Stomach smooth muscle (tissue), 2 donors: ENCODE results near the gene NBPF11.
"Not testable (repeated sequence)": the region's sequence is repeated elsewhere in the genome, so short reads cannot be mapped to it uniquely, and the experiment has no call there.

ENCODE experiments used
- H3K27ac ChIP-seq: one replicate; pipeline ENCODE4 v1.7.0; 2013; ENCODE audit warnings: mild to moderate bottlenecking, low read length, inconsistent platforms
- H3K27me3 ChIP-seq, 2 donors: one replicate each; pipeline ENCODE4 v1.7.0; 2013; ENCODE audit warnings: low read length in 2 of 2; ENCODE audit not compliant: insufficient read depth in 2 of 2, control insufficient read depth in 1 of 2
- H3K36me3 ChIP-seq, 2 donors: one replicate each; pipeline ENCODE4 v1.7.0; 2013; ENCODE audit warnings: low read length in 2 of 2; ENCODE audit not compliant: control insufficient read depth in 2 of 2, insufficient read depth in 2 of 2
- H3K4me1 ChIP-seq: one replicate; pipeline ENCODE4 v1.7.0; 2013; ENCODE audit warnings: low read length; ENCODE audit not compliant: control insufficient read depth, insufficient read depth
- H3K4me3 ChIP-seq, 2 donors: one replicate each; pipeline ENCODE4 v1.7.0; 2013; ENCODE audit warnings: low read length in 2 of 2
- H3K9ac ChIP-seq, 2 donors: one replicate each; pipeline ENCODE4 v1.7.0; 2013; ENCODE audit warnings: low read length in 2 of 2, mild to moderate bottlenecking in 1 of 2
- H3K9me3 ChIP-seq, 2 donors: one replicate each; pipeline ENCODE4 v1.7.0; 2013; ENCODE audit warnings: low read length in 2 of 2; ENCODE audit not compliant: control insufficient read depth in 2 of 2
- donor health status: healthy.
- donor health status: Pancreatic carcinoma.

NBPF11 gene

GRCh38 chr1:148078632-148079519 lies 73.2 kb downstream of the NBPF11 start:
- H3K27me3 ChIP-seq, H3K4me3 ChIP-seq, H3K4me1 ChIP-seq, H3K9ac ChIP-seq, H3K9me3 ChIP-seq, H3K36me3 ChIP-seq, H3K27ac ChIP-seq: not testable (repeated sequence)

GRCh38 chr1:148078090-148078489 lies 74.0 kb downstream of the NBPF11 start:
- H3K27me3 ChIP-seq, H3K4me1 ChIP-seq, H3K9me3 ChIP-seq, H3K9ac ChIP-seq, H3K36me3 ChIP-seq, H3K4me3 ChIP-seq, H3K27ac ChIP-seq: not testable (repeated sequence)

GRCh38 chr1:148077458-148077857 lies 74.6 kb downstream of the NBPF11 start:
- not testable (repeated sequence) for H3K27ac ChIP-seq, H3K4me3 ChIP-seq, H3K27me3 ChIP-seq

GRCh38 chr1:148073392-148073791 lies 78.7 kb downstream of the NBPF11 start:
- H3K27me3 ChIP-seq, H3K36me3 ChIP-seq, H3K9me3 ChIP-seq, H3K27ac ChIP-seq, H3K9ac ChIP-seq, H3K4me3 ChIP-seq, H3K4me1 ChIP-seq: not testable (repeated sequence)

More at GRCh38 chr1:148077458-148077857, 74.6 kb downstream of the NBPF11 start:
- H3K36me3 ChIP-seq, H3K9ac ChIP-seq, H3K4me1 ChIP-seq, H3K9me3 ChIP-seq: not testable (repeated sequence)

- H3K9ac ChIP-seq: not testable (repeated sequence)
Measured at GRCh38 chr1:148068606-148069005, 83.5 kb downstream of the NBPF11 start.

GRCh38 chr1:148068201-148068600 lies 83.9 kb downstream of the NBPF11 start:
- H3K9me3 ChIP-seq: not testable (repeated sequence)

More at GRCh38 chr1:148068606-148069005, 83.5 kb downstream of the NBPF11 start:
- not testable (repeated sequence) for H3K27ac ChIP-seq, H3K36me3 ChIP-seq, H3K4me3 ChIP-seq, H3K27me3 ChIP-seq, H3K4me1 ChIP-seq, H3K9me3 ChIP-seq

GRCh38 chr1:148060294-148060701 lies 91.8 kb downstream of the NBPF11 start:
- not testable (repeated sequence) for H3K9me3 ChIP-seq, H3K4me1 ChIP-seq, H3K27me3 ChIP-seq, H3K27ac ChIP-seq, H3K4me3 ChIP-seq, H3K9ac ChIP-seq, H3K36me3 ChIP-seq

More at GRCh38 chr1:148068201-148068600, 83.9 kb downstream of the NBPF11 start:
- not testable (repeated sequence) for H3K27me3 ChIP-seq, H3K4me3 ChIP-seq, H3K36me3 ChIP-seq, H3K4me1 ChIP-seq, H3K9ac ChIP-seq, H3K27ac ChIP-seq

GRCh38 chr1:148057384-148057783 lies 94.7 kb downstream of the NBPF11 start:
- H3K9me3 ChIP-seq, H3K27ac ChIP-seq, H3K27me3 ChIP-seq, H3K36me3 ChIP-seq, H3K4me3 ChIP-seq, H3K4me1 ChIP-seq, H3K9ac ChIP-seq: not testable (repeated sequence)
